ENCODE measurements around the gene NIPSNAP3A. TPM values are rescaled to one million over a fixed set of nuclear protein-coding genes. Genes with fewer than 3 reads are reported as not detected.
"Not testable (repeated sequence)": the region's sequence is repeated elsewhere in the genome, so short reads cannot be mapped to it uniquely, and the experiment has no call there.

The NIPSNAP3A gene
- total RNA-seq, 1 donor from 2014 or later: 8.3 TPM

GRCh38 chr9:104748359-104749031 lies 1.0 kb downstream of the NIPSNAP3A start:
- peak overlapping the region; percentile 98 for H3K27ac Mint-ChIP-seq
- no peak for DNase-seq (ENCODE audit: low spot score)
- peak overlapping the region; percentile 94 for H3K4me3 Mint-ChIP-seq
- peaks cover 16% of the 10 kb centered on the region for H3K36me3 Mint-ChIP-seq (ENCODE audit: low read depth)
- no peaks in the 10 kb centered on the region for H3K9me3 Mint-ChIP-seq
- H3K27me3 Mint-ChIP-seq (ENCODE audit: insufficient read depth): peaks cover 2% of the 10 kb centered on the region
- intact Hi-C loops (cut with micrococcal nuclease): loop anchor here (1.0 to 5.0 kb wide), 2 partner anchors 220 to 809 kb away; partner anchors contain the start of gene FKTN
- H3K4me1 Mint-ChIP-seq (ENCODE audit: low read depth): peaks cover 41% of the 10 kb centered on the region

GRCh38 chr9:104750185-104750767 lies 2.8 kb downstream of the NIPSNAP3A start:
- Mint-ChIP-seq H3K4me3 (no peak overlapping the region), H3K36me3 (ENCODE audit: low read depth) (peaks cover 22% of the 10 kb centered on the region), H3K9me3 (no peaks in the 10 kb centered on the region), H3K27ac (no peak overlapping the region), H3K4me1 (ENCODE audit: low read depth) (peaks cover 41% of the 10 kb centered on the region), H3K27me3 (ENCODE audit: insufficient read depth) (peaks cover 2% of the 10 kb centered on the region)
- intact Hi-C loops (cut with micrococcal nuclease): no loop called here
- no peak for DNase-seq (ENCODE audit: low spot score)

DNA sequence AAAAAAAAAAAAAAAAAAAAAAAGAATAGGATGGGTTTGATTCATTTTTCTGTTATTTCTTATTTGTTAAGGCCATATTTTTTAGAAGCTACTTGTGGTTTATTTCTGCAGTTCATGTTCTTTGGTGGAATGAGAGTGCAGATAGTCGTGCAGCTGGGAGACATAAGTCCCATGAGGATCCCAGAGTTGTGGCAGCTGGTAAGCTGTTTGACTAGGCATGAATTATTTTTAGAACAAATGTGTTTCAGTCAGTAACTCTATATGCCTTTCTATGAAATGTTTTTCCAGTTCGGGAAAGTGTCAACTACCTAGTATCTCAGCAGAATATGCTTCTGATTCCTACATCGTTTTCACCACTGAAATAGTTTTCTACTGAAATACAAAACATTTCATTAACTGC lies 11.5 kb downstream of the NIPSNAP3A start:
- Mint-ChIP-seq H3K4me1 (ENCODE audit: low read depth) (peaks cover 8% of the 10 kb centered on the region), H3K9me3 (no peaks in the 10 kb centered on the region), H3K4me3 (no peak overlapping the region), H3K27me3 (ENCODE audit: insufficient read depth) (peaks cover 4% of the 10 kb centered on the region), H3K36me3 (ENCODE audit: low read depth) (peaks cover 8% of the 10 kb centered on the region), H3K27ac (no peak overlapping the region)
- intact Hi-C loops (cut with micrococcal nuclease): no loop called here
- no peak for DNase-seq (ENCODE audit: low spot score)

GRCh38 chr9:104765138-104765537 lies 17.7 kb downstream of the NIPSNAP3A start:
- Mint-ChIP-seq H3K4me3 (peak overlapping the region; percentile 91), H3K27ac (no peak overlapping the region)
- DNase-seq (ENCODE audit: low spot score): no peak

DNA sequence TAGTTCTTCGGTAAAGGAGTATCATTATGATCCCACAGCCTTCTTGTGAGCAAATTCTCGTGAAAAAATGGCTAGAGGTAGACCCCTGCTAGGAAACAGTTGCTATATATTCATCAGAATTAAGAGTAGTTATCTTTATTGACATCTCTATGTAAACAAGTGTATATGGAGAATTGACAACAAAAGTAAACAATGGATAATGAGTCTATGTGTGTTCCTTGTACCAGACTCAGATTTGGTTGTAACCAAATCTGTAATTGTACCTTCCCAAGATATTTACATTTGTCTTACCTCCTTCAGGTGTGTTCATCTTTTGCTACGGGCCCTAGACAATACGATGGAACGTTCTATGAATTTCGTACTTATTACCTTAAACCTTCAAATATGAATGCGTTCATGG lies 18.5 kb downstream of the NIPSNAP3A start:
- H3K27me3 Mint-ChIP-seq (ENCODE audit: insufficient read depth): peaks cover 11% of the 10 kb centered on the region
- intact Hi-C loops (cut with micrococcal nuclease): loop anchor here (10.0 kb wide), 1 partner anchor 159 kb away; the partner anchor contains the start of gene ABCA1
- no peak overlapping the region for H3K4me3 Mint-ChIP-seq

More at GRCh38 chr9:104765138-104765537, 17.7 kb downstream of the NIPSNAP3A start:
- intact Hi-C loops (cut with micrococcal nuclease): loop anchor here (10.0 kb wide), 1 partner anchor 160 kb away; the partner anchor contains the start of gene ABCA1
- Mint-ChIP-seq H3K27me3 (ENCODE audit: insufficient read depth) (peaks cover 10% of the 10 kb centered on the region), H3K36me3 (ENCODE audit: low read depth) (peaks cover 4% of the 10 kb centered on the region), H3K9me3 (no peaks in the 10 kb centered on the region), H3K4me1 (ENCODE audit: low read depth) (peaks cover 8% of the 10 kb centered on the region)

DNA sequence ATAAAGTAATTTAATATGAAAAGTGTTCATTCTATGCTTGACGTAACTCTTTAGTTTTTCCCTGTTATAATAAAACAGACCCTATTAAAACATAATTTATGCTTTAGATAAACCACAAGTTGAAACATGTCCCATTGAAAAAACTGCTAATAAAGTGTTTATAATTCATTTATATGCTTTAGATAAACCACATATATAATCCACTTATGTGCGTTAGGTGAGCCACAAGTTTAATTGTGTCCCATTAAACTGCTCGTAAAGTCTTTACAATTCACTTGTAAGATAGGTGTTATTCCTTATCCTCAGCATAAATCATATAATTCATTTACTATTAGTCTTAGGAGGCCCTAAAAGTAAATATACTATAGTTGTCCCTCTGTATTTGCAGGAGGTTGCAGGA lies 20.0 kb downstream of the NIPSNAP3A start:
- H3K9me3 Mint-ChIP-seq: no peaks in the 10 kb centered on the region
- DNase-seq (ENCODE audit: low spot score): no peak
- no peak overlapping the region for H3K4me3 Mint-ChIP-seq
- H3K27ac Mint-ChIP-seq: no peak overlapping the region
- intact Hi-C loops (cut with micrococcal nuclease): loop anchor here (10.0 kb wide), 1 partner anchor 157 kb away; the partner anchor contains the start of gene ABCA1
- peaks cover 13% of the 10 kb centered on the region for H3K27me3 Mint-ChIP-seq (ENCODE audit: insufficient read depth)
- peaks cover 8% of the 10 kb centered on the region for H3K4me1 Mint-ChIP-seq (ENCODE audit: low read depth)
- no peaks in the 10 kb centered on the region for H3K36me3 Mint-ChIP-seq (ENCODE audit: low read depth)

More for the DNA sequence above, 18.5 kb downstream of the NIPSNAP3A start:
- Mint-ChIP-seq H3K36me3 (ENCODE audit: low read depth) (no peaks in the 10 kb centered on the region), H3K27ac (no peak overlapping the region), H3K4me1 (ENCODE audit: low read depth) (peaks cover 8% of the 10 kb centered on the region), H3K9me3 (no peaks in the 10 kb centered on the region)
- no peak for DNase-seq (ENCODE audit: low spot score)

DNA sequence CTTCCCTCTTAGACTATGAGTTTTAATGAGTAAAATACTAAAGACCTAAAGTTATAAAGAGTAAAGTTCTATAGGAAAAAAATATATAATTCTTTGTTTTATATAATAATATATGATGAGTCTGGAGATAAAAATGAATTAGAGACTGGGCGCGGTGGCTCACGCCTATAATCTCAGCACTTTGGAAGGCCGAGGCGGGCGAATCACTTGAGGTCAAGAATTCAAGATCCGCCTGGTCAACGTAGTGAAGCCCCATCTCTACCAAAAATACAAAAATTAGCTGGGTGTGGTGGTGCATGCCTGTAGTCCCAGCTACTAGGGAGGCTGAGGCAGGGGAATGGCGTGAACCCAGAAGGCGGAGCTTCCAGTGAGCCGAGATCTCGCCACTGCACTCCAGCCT lies 21.5 kb downstream of the NIPSNAP3A start:
- not testable (repeated sequence) for H3K27ac Mint-ChIP-seq; H3K4me3 Mint-ChIP-seq; H3K27me3 Mint-ChIP-seq (ENCODE audit: insufficient read depth); H3K4me1 Mint-ChIP-seq (ENCODE audit: low read depth); H3K9me3 Mint-ChIP-seq; H3K36me3 Mint-ChIP-seq (ENCODE audit: low read depth); DNase-seq (ENCODE audit: low spot score)
- intact Hi-C loops (cut with micrococcal nuclease): loop anchor here (10.0 kb wide), 1 partner anchor 156 kb away; the partner anchor contains the start of gene ABCA1

DNA sequence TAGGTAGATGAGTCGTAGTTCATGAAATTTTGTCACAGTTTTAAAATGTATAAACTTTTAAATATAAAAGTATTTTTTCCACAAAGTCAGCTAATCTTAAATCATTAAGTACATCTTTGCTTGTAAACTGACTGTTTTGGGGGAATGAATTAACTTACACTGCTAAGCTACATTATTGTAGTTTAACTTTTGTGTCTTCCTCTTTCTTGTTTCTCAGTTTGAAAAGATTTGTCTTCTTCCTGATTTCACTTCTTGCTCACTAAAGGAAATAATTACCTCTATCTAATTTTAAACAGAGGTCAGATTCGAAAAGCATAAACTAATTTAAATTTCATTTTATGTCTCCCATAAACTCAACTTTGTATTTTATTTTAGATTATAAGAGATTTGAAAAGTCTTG lies 22.2 kb downstream of the NIPSNAP3A start:
- H3K4me1 Mint-ChIP-seq (ENCODE audit: low read depth): no peaks in the 10 kb centered on the region
- no peaks in the 10 kb centered on the region for H3K36me3 Mint-ChIP-seq (ENCODE audit: low read depth)
- no peak for DNase-seq (ENCODE audit: low spot score)
- H3K27me3 Mint-ChIP-seq (ENCODE audit: insufficient read depth): peaks cover 9% of the 10 kb centered on the region
- no peak overlapping the region for H3K27ac Mint-ChIP-seq
- H3K9me3 Mint-ChIP-seq: no peaks in the 10 kb centered on the region
- intact Hi-C loops (cut with micrococcal nuclease): loop anchor here (10.0 kb wide), 1 partner anchor 155 kb away; the partner anchor contains the start of gene ABCA1
- no peak overlapping the region for H3K4me3 Mint-ChIP-seq

- peaks cover 9% of the 10 kb centered on the region for H3K27me3 Mint-ChIP-seq (ENCODE audit: insufficient read depth)
- H3K4me1 Mint-ChIP-seq (ENCODE audit: low read depth): no peaks in the 10 kb centered on the region
- intact Hi-C loops (cut with micrococcal nuclease): no loop called here
- no peak overlapping the region for H3K27ac Mint-ChIP-seq
- no peaks in the 10 kb centered on the region for H3K36me3 Mint-ChIP-seq (ENCODE audit: low read depth)
- H3K4me3 Mint-ChIP-seq: no peak overlapping the region
- no peak for DNase-seq (ENCODE audit: low spot score)
- H3K9me3 Mint-ChIP-seq: no peaks in the 10 kb centered on the region
Observed at GRCh38 chr9:104772714-104773510, 25.4 kb downstream of the NIPSNAP3A start.

DNA sequence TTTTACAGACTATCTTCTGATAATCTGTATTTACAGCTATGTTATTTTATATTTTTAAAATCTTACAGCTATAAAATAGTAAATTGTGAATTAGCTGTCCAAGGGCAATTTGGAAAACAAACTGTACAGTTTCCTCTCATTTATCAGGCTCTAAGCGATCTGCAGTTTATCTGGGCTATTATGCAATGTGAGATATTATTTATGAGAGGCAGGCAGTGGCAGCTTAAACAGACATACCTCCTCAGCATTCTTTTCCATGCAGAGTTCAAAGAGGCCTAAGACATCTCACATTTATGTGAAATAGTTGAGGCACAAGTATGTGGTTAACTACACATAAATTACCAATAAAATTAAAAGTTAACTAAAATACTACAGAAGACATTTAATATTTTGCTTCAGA lies 26.6 kb downstream of the NIPSNAP3A start:
- Mint-ChIP-seq H3K4me1 (ENCODE audit: low read depth) (no peaks in the 10 kb centered on the region), H3K27ac (no peak overlapping the region), H3K9me3 (no peaks in the 10 kb centered on the region), H3K27me3 (ENCODE audit: insufficient read depth) (peaks cover 6% of the 10 kb centered on the region), H3K4me3 (no peak overlapping the region), H3K36me3 (ENCODE audit: low read depth) (no peaks in the 10 kb centered on the region)
- intact Hi-C loops (cut with micrococcal nuclease): no loop called here
- no peak for DNase-seq (ENCODE audit: low spot score)

GRCh38 chr9:104774831-104775573 lies 27.5 kb downstream of the NIPSNAP3A start:
- H3K4me1 Mint-ChIP-seq (ENCODE audit: low read depth): no peaks in the 10 kb centered on the region
- H3K9me3 Mint-ChIP-seq: no peaks in the 10 kb centered on the region
- H3K27me3 Mint-ChIP-seq (ENCODE audit: insufficient read depth): peaks cover 4% of the 10 kb centered on the region
- H3K27ac Mint-ChIP-seq: no peak overlapping the region
- no peak overlapping the region for H3K4me3 Mint-ChIP-seq
- intact Hi-C loops (cut with micrococcal nuclease): no loop called here
- H3K36me3 Mint-ChIP-seq (ENCODE audit: low read depth): no peaks in the 10 kb centered on the region
- no peak for DNase-seq (ENCODE audit: low spot score)

DNA sequence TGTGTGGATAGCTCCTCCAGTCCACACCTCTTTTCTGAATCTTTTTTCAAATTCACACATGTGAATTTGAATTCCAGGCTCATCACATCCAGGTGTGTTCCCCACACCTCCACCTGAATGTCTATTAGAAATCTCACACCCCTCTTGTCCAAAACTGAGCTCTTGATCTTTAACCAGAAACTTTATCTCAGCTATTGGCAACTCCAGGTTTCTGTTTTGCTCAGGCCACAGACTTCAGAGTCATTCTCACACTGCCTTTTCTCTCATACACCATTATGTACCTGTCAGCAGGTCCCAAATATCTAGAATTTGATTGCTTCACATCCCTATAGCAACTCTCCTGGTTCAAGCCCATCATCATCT lies 28.1 kb downstream of the NIPSNAP3A start:
- Mint-ChIP-seq H3K27ac (no peak overlapping the region), H3K4me3 (no peak overlapping the region), H3K9me3 (no peaks in the 10 kb centered on the region), H3K4me1 (ENCODE audit: low read depth) (no peaks in the 10 kb centered on the region), H3K36me3 (ENCODE audit: low read depth) (no peaks in the 10 kb centered on the region), H3K27me3 (ENCODE audit: insufficient read depth) (peaks cover 2% of the 10 kb centered on the region)
- no peak for DNase-seq (ENCODE audit: low spot score)
- intact Hi-C loops (cut with micrococcal nuclease): no loop called here

All from activated T-helper 1 cell treated with anti-CD3 and anti-CD28 coated beads, Interleukin-12 subunit alpha, Interleukin-12 subunit beta, Interleukin-2, Interleukin-4 antibody, amounts not matched to agents 30 ng/mL and 10 ng/mL and 1 ng/mL, durations not matched to agents 14 hours and 24 hours and 36 hours (primary cell).